ENCODE data around the gene TRPV5.

DNA sequence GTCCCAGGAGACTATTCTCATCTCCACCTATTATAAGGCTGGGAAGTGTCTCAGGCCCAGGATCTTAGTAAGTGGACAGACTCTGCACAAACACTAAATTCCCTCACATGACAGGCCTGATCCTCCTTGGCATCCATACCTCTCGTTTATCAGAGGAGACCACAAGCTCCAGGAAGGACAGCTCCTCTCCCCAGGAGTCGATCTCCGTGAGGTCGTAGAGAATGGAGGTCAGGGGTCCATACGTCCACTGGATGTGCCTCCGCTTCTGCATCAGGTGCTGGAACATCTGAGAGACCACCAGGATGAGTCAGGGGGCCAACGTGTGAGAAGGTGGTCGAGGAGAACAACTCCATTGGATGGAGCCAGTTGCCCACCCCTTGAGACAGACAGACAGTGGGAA is 5.6 kb downstream of the TRPV5 start:
- TF ChIP-seq, protein P1, sequence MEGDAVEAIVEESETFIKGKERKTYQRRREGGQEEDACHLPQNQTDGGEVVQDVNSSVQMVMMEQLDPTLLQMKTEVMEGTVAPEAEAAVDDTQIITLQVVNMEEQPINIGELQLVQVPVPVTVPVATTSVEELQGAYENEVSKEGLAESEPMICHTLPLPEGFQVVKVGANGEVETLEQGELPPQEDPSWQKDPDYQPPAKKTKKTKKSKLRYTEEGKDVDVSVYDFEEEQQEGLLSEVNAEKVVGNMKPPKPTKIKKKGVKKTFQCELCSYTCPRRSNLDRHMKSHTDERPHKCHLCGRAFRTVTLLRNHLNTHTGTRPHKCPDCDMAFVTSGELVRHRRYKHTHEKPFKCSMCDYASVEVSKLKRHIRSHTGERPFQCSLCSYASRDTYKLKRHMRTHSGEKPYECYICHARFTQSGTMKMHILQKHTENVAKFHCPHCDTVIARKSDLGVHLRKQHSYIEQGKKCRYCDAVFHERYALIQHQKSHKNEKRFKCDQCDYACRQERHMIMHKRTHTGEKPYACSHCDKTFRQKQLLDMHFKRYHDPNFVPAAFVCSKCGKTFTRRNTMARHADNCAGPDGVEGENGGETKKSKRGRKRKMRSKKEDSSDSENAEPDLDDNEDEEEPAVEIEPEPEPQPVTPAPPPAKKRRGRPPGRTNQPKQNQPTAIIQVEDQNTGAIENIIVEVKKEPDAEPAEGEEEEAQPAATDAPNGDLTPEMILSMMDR (IDR thresholded peaks at IDR 0.05), result no peak
- TF ChIP-seq POLR2A (IDR thresholded peaks at IDR 0.05), result no peak

Measured in body of pancreas (tissue), 4 donors.